DND-41 (cell line): ENCODE measurements around the gene CPNE9.

ENCODE experiments used
- EZH2 ChIP-seq: IDR thresholded peaks from 3 replicates; pipeline ENCODE4 v1.6.1; 2012; ENCODE audit warnings: borderline replicate concordance, low read depth, mild to moderate bottlenecking, moderate library complexity, low read length, inconsistent platforms; ENCODE audit not compliant: severe bottlenecking
- TF ChIP-seq, protein P1 (sequence below): IDR thresholded peaks from 2 replicates; pipeline ENCODE4 v1.5.1; 2012; ENCODE audit warnings: borderline replicate concordance, low read length, moderate library complexity, mild to moderate bottlenecking; ENCODE audit not compliant: poor library complexity, severe bottlenecking; ENCODE audit errors: extremely low read depth

GRCh38 chr3:9703240-9703639, 393 bp upstream of the CPNE9 start:
- TF ChIP-seq, protein P1, sequence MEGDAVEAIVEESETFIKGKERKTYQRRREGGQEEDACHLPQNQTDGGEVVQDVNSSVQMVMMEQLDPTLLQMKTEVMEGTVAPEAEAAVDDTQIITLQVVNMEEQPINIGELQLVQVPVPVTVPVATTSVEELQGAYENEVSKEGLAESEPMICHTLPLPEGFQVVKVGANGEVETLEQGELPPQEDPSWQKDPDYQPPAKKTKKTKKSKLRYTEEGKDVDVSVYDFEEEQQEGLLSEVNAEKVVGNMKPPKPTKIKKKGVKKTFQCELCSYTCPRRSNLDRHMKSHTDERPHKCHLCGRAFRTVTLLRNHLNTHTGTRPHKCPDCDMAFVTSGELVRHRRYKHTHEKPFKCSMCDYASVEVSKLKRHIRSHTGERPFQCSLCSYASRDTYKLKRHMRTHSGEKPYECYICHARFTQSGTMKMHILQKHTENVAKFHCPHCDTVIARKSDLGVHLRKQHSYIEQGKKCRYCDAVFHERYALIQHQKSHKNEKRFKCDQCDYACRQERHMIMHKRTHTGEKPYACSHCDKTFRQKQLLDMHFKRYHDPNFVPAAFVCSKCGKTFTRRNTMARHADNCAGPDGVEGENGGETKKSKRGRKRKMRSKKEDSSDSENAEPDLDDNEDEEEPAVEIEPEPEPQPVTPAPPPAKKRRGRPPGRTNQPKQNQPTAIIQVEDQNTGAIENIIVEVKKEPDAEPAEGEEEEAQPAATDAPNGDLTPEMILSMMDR = no peak
- no peak for TF ChIP-seq EZH2
